NCI-H446 (cell line): Measurements from ENCODE around the gene DAB1.

Experiments used
- DNase-seq, 2 experiments: peaks; one replicate each; lab custom pipeline; 2025; lab: John Stamatoyannopoulos, UW

Gene DAB1

DNA sequence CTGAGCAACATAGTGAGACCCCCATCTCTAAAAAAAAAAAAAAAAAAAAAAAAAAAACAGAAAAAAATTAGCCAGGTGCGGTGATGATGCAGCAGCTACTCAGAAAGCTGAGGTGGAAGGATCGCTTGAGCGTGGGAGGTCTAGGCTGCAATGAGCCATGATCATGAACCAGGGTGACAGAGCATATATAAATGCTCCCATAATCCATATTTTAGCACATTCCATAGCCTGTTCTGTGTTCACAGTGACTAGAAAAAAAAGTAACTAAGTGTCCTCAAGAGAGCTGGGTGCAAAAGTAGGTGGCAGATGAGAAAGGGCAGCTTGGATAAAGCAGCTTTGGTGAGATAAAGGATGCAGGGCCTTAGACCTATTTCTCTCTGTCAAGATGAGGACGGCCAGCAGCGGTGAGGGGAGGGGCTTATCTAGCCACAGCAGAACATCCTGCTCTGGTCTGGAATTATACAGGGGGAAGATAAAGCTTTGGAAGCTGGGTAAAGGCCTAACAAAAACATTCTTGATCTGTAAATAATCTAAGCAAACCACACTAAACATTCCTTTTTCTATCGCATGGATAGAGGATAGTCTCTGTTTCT, 205.3 kb downstream of the DAB1 start:
- DNase-seq, result no peak

DNA sequence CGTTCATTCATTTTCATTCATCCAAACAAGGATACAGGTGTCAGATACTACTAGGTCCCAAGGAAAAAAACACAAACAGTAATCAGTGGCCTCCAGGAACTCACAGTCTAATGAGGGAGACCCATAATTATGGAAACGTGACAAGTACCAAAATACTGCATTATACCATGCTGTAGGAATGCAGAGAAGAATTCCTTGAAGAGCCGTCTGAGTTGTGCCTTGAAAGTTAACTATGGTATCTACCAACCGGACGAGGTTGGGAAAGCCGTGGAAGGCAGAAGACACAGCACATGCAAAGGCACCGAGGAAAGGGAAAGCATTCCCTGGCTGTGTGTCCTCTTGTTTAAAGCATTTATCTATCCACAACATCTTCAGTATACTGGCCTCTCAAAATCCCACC, 206.0 kb downstream of the DAB1 start:
- no peak for DNase-seq

GRCh38 chr1:57214951-57215575, 208.8 kb downstream of the DAB1 start:
- DNase-seq, result no peak

DNA sequence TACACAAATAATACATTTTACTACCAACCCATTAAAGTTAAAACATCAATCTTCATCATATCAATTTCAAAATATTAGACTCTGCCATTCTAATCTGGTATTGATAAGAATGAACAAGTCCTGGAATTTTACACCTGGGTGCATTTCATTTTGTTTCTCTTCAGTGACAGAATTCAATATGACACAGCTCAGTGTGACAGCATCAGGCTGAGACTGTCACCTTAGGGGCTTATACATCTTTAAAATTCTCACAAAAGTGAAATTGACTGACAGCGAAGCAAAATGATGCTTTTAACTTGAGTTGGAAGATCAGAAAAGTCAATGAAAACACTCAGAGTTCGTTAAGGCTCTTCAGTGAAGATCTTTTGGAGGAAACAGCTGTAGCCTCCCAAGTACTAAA, 213.0 kb downstream of the DAB1 start:
- no peak for DNase-seq

DNA sequence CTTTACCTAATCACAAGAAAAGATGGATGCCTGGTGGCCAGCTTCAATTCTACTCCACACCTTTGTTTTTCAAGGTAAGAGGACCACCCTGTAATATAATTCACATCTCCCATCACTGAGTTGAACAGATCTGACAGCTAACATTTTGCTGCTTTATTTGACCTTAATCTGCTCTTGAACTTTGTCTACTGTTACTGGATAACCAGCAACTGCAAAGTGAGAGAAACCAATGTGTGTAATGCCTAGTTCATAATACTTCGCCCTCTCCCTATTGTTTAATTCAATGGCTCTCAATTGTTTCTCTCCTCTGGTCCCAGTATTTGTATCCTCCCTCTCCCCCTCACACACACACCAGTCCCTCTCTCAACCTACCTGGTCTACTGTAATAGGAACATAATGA, 214.4 kb downstream of the DAB1 start:
- no peak for DNase-seq

DNA sequence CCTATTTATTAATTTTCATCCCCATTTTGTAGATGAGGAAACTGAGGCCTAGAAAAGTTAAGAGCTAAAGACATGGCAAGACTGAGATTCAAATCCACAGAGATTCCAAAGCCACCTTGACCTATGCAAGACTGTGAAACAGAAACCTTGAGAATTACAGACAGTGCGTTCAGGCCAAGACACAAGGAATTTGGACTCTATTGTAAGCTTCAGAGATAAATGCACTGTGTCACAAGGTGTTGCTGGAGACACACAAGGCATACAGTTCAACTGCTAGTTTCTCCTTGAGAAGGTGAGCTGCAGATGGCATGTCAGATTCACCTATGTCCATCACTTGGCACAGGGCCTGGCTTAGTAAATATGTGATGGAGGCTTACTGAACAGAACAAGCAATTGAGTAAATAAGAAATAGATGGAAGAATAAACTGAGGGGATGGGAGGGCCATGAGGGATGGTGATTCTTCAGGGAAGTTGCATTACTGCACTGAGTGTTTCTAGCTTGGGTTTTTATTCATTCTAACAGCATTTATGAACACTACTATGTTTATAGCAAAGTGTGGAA, 215.0 kb downstream of the DAB1 start:
- DNase-seq, result no peak

DNA sequence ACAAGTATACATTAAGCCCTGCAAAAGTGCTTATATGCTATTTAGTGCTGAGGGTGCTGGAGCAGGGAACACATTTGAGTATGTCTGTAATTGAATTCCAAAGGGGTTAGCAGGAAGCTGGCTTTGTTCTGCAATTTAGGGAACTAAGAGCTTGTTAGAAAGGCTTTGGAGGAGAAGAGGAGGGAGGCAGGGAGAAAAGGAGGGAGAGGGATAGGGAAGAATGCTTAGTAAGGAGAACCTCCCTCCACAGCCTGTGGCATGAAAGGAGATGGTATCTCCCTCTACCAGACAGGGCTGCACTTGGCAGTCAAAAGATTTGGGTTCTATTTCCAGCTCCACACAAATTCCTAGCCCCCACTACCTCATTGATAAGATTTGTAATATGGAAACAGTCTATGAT, 217.8 kb downstream of the DAB1 start:
- DNase-seq, result no peak

- no peak for DNase-seq
Observed at GRCh38 chr1:57204942-57205787, 218.7 kb downstream of the DAB1 start.

DNA sequence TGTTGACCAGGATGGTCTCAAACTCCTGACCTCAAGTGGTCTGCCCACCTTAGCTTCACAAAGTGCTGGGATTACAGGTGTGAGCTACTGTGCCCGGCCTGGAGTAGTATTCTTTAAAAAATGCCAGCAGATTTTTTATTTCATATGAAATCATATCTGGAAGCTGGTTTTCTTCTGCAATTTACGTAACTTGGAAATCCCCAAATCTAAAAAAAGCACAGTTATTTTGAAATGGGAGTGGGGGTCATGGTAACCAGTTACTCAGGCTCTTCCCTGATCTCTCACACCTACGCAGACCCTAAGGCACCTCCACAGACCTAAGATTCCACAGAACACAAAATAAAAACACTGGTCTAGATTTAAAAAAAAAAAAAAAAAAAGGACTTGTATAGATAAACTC, 219.8 kb downstream of the DAB1 start:
- DNase-seq, result no peak

DNA sequence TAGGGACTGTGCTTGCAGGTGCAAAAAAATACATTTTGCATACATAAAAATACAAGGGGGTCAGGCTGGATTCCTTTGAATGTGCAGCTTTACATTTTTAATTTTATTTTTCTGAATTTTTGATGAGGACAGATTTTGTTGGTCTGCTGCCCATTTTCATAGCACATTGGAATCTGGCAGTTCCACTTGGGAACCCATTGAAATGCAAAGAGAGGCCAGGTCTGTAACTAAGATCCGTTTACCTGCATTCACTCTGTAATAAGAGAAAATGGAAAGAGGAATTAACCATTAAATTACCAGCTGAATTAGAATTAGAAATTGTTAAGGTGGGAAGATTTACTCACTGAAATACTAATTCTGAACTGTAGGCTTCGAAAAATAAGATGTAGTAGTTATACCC, 221.6 kb downstream of the DAB1 start:
- no peak for DNase-seq

DNA sequence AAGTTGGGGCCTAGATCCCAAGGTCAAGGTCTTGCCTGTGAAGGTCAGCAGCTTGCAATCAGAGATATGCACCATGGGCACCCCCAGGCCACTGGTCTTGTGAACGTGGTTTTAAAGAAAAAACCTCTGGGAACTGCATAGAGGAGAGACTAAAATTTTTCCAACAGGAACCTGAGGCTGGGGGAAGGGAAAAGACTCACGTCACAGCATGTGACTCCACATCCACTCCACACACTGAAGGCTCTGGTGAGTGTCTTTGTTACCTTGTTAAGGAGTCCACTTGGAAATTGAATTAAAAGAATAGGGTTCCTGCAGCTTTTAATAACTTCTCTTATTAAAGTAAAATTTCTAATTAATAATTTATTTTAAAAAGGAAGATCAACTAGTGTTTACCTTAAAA, 224.9 kb downstream of the DAB1 start:
- DNase-seq, result no peak

- no peak for DNase-seq
Observed at GRCh38 chr1:57195436-57195941, 228.4 kb downstream of the DAB1 start.

- DNase-seq, result no peak
Observed at GRCh38 chr1:57192222-57192621, 231.6 kb downstream of the DAB1 start.

- no peak for DNase-seq
Observed at GRCh38 chr1:57190898-57191297, 233.0 kb downstream of the DAB1 start.

GRCh38 chr1:57188168-57188567, 235.7 kb downstream of the DAB1 start:
- DNase-seq, result no peak

GRCh38 chr1:57186455-57186854, 237.4 kb downstream of the DAB1 start:
- no peak for DNase-seq

DNA sequence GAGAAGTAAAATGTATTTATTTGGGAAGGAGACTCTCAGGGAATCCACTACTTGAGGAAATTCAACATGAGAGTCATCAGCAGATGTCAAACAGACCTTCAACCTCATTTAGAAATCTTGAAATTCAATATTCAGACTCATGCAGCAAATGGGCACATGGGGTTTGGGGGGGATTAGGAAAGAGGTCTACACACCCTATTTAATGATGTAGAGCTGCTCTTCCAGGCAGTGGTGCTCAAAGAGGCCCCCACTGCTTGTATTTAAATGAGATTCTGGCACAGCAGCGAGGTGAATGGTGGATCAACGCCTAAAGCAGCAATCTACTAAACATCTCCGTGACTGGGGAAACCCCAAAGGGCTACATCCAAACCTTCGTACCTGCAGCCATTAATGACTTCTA, 244.9 kb downstream of the DAB1 start:
- DNase-seq, result no peak

DNA sequence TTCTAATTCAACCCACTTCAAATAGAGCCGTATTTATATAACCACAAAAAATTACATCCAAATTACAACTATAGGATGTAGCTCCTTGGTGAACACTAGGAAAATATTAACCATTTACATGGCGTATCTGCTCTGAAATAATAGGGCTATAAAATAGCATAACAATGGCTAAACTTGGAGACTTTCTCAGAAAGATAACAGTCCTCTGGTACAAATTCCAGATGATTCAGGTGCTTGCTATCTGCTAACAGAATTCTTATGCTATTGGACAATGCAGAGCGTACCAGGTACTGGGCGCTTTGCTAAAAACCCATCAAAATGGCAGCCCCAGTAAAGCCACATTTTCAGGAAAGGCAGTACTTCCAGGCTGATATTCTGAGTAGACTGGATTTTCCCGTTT, 248.4 kb downstream of the DAB1 start:
- DNase-seq, result no peak

DNA sequence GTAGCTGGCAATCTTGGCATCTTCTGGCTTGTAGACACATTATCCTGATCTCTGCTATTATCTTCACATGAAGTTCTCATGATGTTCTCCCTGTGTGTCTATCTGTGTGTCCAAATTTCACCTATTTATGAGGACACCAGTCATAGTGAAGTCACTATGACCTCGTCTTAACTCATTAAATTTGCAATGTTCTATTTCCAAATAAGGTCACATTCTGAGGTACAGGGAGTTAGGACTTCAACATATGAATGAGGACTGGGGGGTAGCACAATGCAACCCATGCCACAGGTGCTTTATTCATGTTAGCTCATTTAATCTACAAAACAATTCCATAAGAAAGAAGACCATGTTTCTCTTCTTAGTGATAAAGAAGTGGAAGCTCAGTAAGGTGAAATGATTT, 251.8 kb downstream of the DAB1 start:
- DNase-seq, result no peak

DNA sequence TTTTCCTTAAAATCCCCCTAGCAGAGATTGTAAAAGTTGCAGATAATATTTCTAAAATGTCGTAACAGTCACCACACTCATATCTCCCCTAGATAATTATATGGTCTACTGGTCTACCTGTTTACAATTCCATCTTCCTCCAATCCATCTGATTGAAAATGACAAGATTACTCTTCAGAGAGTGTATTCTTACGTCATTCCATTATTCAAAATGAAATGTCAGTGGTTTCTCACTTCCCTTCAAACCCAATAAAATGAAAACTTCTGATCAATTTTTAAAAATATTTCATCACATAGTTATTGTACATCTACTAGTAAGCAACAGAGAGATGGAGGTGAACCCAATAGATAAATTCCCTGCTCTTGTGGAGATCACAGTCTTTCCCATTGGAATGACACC, 255.9 kb downstream of the DAB1 start:
- DNase-seq, result no peak

DNA sequence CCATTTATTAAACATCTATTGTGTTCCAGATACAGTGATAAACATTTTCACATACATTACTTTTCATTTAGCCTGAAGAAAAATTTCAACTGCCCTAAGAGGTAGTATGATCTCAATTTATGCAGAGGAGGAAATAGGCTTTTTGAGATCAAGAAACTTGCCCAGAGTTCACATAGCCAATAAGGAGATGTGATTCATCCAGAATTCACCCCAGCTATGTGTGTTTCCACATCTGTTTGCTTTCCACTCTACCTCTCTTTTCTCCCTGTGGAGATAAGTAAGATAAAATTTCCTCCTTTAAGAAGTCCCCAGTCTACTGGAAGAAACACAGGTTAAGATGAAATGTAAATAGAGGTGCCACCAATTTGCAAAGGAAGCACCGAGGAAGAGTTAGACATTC, 258.3 kb downstream of the DAB1 start:
- no peak for DNase-seq

GRCh38 chr1:57164584-57164983, 259.3 kb downstream of the DAB1 start:
- no peak for DNase-seq

- no peak for DNase-seq
Observed at GRCh38 chr1:57163789-57164188, 260.1 kb downstream of the DAB1 start.
